Medulla oblongata (tissue), 1 donor: ENCODE measurements around the gene LANCL2.
"Not testable (repeated sequence)": the region's sequence is repeated elsewhere in the genome, so short reads cannot be mapped to it uniquely, and the experiment has no call there.

Experiments used
- DNase-seq: peaks from one replicate; pipeline ENCODE4 v3.0.0-alpha.2; 2015; ENCODE audit errors: extremely low spot score

LANCL2 gene

DNA sequence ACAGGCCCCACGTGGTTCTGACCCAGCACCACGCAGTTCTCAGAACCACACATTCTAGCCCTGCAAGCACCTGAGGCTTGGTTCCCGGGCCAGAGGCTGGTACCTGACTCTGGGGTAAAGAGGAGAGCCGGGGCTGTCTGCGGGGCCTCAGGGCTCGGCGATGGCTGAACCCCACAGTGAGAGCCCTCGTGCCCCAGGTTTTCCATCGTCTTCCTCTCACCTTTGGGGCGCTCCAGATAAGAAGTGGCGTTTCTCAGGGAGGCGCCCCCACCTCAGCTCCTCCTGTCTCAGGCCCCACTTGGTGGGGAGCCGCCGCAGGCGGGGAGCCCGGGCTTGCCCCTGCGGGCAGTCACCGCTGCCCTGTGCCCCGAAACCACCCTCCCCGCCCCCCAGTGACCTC is 2.2 kb upstream of the LANCL2 start:
- no peak for DNase-seq

DNA sequence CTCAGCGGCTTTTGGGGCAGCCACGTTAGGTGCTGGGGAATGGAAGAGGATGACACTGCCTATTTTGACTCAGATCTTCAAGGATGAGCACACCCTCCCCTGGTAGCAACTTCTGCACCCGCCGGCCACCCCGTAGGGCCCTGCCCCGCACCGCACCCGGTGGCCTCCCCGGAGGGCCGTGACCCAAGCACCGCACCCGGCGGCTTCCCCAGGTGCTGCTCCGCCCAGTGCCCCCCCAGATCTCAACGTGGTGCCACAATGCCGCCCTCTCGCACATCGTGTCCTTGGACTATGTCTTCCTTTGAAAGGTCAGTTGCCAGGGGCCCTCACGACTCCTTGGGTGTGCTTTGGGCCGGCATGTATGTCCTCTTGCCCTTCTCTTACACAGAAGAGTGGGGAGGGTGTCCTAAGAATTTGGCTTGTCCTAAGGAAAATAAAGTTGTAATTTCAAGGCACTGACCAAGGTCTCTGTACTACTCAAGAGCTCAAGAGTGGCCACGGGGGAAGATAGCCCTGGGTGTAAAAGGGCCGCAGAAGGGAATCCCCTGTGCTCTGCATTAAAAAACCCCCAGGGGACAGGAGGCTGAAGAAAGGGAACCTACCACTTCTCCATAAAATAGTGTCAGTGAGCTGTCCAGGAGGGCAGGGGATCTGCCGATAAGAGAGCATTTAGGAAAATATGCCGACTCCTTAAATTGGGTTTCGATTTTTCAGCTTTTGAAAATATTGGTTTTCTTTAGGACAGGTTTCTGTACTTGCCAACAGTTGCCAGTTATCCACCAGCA is 1.6 kb upstream of the LANCL2 start:
- DNase-seq = no peak

DNA sequence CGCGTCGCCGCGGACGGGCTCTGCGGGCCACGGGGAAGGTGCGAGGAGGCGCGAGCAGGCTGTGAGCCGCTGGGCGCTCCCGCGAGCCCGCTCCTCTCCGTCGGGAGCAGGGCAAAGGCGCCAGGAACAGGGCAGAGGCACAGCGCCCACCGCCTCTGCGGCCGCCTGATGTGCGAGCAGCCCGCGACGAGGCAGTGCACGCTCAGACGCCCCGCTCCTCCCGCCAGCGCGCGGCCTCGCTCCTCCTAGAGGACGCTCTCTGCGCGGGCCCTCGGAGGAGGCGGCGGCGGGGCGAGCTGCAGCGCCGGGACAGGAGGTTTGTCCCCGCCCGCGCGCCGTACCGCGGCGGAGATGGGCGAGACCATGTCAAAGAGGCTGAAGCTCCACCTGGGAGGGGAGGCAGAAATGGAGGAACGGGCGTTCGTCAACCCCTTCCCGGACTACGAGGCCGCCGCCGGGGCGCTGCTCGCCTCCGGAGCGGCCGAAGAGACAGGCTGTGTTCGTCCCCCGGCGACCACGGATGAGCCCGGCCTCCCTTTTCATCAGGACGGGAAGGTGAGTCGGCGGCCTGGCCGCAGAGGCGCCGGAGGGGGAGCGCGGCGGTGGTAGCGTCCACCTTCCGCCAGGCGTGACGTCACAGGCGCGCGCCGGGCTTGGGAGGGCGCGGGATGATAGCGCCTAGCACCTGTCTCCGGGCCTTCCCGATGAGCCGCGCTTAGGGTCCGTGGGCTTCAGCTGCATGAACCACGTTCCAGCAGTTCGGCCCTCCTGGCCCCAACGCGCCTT is 731 bp downstream of the LANCL2 start:
- DNase-seq = peak; percentile 95

DNA sequence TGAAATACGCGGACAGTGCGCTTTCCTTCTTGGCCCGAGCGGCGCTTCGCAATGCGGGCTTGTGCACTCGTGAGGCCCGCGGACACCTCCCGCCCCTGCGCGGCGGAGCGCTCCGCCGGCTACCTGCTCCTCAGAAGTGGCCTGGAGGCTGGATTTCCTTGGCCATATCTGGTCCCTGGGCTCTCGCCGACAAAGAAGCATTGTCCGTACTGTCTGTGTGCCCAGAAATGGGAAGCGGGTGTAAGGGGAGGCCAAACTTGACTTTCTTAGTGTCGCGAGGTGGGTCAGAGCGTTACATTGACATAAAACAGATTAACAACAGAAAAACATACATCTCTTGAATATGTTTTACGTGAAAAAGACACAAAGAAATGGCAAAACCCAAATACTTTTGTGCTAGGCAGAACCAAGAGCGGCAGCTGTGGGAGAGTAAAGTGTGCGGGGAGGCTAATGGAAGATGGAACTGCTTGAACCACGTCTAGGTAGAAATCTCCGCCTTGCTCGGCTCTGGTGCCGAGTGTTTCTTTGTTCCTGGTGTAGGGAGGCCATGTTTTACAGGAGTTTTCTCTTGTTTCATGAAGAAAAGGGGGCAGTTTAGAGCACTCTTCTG is 1.4 kb downstream of the LANCL2 start:
- DNase-seq = peak; percentile 39

DNA sequence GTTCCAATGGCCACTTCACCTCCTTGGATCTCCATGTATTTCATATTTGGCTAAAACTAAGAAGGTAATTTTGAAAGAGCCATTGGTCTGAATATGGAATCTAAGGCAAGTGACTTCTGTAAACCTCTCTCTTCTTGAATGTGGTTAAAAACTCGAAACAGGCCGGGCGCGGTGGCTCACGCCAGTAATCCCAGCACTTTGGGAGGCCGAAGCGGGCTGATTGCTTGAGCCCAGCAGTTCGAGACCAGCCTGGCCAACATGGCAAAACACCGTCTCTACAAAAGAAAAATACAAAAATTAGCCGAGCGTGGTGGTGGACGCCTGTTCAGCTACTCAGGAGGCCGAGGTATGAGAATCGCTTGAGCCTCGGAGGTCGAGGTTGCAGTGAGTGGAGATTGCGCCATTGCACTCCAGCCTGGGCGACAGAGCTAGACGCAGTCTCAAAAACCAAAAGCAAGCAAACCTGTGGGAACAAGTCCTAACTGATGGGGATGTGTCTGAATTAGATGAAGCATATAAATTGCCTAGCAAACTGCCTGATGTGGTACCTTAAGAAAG is 2.2 kb downstream of the LANCL2 start:
- no peak for DNase-seq

DNA sequence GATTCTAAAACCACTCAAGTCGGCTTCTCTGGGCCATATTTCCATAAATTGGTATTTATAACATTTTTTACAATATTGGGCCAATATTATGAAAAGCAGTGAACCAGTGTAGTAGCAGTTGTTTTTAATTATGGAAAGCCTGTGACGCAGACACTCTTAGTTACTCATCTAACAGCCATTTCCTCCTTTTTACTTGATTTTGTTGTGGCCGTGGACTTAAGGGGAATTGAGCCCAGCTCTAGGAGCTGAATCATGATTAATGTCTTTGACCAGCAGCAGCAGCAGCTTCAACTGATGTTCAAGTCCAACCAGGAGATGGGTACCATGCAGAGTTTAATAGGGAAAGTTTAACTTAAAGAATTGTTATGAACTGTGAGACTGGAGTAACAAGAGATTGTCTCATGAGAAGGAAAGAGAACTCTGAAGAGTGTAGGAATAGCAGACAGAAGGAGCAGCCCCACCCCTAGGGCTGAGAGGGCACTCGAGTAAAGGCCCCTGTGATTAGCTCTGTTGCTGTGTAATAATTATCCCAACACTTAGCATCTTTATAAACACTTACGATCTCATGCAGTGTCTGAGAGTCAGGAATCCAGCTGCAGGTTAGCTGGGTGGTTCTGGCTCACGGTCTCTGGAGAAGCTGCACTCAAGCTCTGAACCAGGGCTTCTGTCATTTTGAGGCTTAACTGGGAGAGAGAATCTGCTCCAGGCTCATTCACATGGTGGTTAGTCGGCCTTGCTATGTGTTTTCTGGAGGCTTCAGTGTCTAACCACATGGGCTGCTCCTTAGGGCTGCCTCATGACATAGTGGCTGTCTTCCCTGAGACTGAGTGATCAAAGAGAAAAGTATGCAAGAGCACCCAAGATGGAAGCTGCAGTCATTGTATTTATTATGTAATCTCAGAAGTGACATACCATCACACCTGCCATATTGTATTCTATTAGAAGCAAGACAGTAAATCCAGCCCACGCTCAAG is 4.6 kb downstream of the LANCL2 start:
- no peak for DNase-seq

DNA sequence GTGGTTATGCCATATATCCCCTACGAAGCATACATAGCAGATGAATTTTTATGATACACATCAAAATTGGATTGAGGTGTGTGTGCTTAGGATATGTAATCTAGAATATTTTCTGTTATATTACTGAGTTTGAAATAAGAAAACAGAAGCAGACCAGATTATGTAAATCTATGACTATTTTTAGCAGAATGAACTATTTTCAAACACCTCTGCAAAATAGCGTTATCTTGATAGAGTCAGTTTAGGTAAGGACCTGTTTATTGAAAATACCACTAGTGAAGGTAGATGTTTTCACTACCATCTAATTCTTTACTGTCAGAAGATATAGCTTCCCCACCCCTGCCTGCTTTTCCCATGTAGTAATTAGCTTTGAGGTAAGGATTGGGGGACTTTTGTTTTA is 9.1 kb downstream of the LANCL2 start:
- DNase-seq = no peak

DNA sequence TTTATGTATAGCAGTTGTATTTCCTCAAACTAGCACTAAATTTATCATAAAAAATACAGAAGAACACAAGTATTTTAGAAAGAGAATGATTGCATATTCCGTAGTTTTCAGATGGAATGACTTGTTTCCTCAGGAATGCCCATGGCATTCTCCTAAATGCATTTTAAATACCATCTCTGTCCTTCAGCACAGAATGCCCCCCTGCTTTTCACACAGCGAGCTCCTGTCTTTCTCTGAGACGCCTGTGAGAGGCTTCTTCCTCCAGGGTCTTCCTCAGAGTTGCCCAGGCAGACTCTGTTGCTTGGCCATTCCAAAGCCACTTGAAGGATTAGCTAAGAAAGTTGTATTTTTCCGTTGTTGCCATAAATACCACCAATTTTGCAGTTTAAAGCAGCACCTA is 10.1 kb downstream of the LANCL2 start:
- DNase-seq = no peak

DNA sequence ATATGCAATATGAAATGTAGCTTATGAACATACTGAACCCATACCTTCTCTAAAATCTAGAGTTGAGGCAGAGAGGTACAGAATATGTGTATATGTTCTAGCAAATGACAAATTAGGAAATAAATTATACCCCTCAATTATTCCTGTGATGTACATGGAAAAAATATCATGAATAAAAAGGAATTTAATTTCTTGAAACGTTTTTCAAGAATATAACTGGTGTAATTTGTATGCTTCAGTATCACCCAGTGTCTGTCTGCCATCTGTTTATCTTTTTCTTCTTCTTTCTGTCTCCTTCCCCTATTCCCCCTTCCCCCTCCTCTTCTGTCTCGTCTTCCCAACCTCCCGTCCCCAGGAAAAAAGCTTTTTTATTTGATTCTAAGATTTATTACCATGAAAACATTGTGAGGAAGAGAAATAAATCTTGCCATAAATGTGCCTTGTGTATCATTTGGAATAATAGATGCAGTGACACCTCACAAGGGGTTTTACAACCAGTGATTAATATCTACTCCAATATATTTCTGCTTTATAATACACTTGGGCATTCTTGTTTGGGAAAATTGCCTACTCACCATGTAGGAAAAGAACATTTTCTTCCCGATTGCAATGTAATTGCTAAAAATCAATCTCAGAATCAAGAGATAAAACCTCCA is 12.2 kb downstream of the LANCL2 start:
- no peak for DNase-seq

DNA sequence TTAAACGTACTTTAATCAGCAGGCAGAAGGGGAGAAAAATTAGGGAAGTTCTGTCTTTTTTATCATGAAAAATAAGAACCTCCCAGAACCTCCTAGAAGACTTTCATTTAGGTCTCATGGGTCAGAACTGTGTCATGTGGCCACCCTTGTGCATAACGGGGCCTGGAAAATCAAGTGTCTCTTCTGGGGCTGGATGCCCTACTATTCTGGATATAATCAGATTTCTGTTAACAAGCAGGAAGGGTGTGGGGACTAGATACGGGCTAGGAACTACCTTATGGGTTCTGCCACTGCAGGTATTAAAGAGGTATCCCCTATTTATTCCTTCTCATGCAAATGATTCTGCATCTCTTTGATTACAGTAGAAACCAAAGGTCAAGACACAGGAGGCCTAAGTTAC is 14.1 kb downstream of the LANCL2 start:
- no peak for DNase-seq

DNA sequence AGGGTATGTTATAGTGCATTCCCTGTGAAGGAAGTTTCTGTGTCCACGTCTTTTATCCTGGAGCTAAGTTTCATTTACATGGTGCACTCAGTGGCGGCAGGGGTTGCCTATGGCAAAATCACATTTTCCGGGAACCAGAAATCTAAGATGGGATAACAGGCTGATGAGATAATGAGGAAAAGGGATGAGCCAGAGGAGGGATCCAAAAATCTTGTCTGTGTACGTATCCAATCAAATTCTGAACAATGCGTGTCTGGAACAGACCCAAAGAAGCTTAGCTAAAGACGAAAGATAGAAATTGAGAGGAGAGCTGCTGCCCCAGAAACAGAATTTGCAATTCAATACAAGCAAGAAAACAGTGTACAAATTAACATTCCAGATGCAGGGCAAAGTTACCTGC is 16.1 kb downstream of the LANCL2 start:
- peak; percentile 33 for DNase-seq

DNA sequence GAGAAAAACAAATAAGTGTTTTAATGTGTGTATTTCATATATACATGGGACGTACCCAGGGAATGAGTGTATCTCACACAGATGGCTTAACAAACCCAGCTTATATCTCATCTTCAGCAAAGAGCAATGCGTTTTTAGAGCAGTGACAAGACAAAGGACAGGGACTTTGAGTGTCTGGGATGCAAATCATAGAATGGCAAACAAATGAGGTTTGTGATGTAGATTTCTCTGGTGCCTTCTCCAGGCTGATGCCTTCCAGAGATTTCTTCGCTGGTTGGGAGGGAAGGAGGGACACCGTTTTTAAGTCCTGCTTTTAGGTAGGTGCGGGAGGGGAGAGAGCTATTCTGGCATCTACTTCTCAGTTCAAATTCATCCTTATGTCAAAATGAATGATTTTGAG is 16.6 kb downstream of the LANCL2 start:
- peak; percentile 74 for DNase-seq

DNA sequence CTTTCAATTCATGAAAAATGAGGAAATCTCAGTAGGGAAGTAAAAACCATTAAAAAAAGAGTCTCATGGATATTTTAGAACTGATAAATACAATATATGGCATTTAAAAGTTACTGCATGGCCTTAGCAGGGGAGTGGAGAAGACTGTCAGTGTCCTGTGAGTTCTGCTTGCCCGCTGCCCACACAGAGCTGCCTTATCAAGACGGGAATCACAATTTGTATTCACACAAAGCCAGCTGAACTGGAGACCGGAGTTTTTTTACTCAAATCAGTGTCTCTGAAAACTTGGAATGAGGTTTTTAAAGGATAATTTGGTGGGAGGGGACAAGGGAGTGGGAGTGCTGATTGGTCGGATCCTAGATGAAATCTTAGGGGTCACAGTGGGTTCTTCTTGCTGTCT is 17.1 kb downstream of the LANCL2 start:
- peak; percentile 40 for DNase-seq

DNA sequence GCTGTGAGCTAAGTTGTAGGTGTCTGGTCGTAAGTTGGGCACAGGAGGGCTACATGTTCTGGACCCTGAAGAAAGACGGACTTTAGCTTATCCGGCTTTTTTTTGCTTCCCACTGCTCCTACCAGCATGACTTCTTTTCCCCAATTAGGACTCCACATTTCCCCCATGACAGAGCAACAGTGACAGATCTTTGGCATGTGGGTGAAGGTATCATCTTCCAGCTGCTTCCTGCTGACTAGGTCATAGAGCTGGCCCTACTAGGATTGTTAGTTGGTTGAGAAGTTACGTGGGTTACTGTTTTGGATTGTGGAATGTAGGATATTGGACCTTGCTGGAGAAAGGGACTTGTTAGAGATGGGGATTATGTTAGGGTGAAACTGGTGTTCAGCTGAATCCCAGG is 21.4 kb downstream of the LANCL2 start:
- DNase-seq = no peak

DNA sequence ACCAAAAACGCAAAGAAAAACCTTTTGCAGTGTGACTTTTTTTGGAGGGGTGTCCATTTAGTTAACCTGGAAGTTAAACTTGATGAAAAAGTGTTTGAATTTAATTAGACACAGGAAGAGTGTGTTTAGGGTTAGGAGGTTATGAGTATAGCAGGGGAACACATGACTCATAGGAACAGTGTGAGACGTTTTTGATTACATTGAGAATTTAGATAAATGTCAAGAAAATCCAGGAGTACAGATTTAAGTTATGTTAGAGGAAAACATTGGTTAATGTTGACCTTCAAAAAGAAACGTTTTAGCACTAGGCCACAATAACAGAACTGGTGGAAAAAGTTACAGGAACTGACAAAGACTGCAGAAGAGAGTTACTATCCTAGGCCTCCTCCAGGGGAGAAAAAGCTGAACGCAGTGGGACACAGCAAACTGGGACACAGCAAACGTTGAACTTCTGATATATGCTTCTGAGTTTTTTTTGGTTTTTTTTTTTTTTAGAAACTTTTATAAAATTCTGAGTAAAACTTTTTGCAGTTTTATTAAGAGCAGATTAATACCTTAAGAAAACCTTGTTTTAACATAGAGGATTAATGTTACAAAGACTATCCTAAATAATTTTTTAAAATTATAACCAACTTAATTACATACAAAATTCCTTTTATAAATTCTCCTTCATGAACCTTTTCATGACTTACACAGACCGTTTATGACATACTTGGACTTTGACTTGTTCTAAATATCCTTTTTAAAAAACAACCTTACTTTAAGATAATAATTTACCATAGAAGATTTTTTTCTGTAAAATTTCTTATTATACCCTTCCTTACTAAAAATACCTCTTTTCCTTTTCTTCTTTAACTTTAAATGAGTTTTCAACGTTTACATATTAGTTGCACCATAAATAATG is 22.2 kb downstream of the LANCL2 start:
- DNase-seq = no peak

DNA sequence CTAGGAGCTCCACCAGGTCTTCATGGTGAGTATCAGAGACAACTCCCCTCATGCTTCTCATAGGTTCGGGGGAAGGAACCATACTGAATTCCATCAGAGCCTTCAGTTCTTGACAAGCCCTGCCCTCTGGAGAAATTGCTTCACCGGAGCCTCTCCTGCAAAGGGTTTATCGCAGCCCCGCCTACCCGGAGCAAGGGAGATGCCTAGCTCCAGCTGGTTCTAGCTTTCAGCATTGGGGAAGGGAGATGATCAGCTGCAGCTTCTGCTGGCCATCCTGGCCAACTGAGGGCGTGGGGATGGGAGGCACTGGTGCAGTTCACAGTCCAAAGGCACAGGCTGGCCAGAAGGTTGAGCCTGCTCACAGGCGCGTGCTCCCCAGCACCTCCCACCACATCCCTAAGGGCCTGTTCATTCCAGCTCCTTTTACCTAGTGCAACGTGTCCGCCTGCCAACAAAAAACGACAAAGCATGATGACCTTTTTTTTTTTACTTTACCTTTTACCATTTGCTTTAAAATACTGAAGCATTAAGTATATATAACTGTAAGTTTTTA is 31.2 kb downstream of the LANCL2 start:
- DNase-seq = no peak

DNA sequence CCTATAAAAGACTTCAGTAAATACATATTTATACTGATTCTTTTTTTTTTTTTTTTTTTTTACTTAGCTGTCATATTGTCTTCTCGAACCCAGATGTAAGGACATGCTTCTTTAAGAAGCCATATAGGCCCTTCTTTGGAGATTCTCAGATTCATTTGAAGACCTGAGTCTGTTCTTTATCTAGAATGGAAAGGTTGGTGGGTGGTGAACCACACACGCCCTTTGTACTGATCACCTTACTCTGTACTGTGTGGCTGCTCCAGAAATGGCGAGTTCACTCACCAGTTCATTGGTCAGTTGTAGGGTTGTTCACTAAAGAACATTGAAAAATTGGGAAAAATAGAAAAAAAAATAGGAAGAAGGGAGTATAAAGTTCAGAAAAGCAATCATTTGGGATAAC is 32.5 kb downstream of the LANCL2 start:
- DNase-seq = no peak

DNA sequence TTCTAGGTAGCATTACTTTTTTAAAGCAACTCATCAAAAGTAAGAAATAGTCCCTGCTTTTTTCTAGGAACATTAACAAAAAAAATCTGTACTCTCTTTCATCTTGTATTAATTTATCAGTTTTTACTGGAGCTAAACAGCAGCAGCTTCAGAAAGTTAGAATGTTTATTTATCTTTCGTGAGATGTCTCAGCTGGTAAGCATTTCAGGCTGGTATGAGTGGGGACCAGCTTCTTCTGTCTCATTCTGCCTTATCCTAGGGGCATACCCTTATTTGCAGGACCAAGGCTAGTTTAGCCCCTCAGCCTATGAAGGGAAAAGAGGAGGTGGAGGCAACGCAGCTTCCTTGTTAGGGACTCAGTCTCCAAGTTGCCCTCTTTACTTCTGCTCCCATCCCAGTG is 35.1 kb downstream of the LANCL2 start:
- DNase-seq = no peak

DNA sequence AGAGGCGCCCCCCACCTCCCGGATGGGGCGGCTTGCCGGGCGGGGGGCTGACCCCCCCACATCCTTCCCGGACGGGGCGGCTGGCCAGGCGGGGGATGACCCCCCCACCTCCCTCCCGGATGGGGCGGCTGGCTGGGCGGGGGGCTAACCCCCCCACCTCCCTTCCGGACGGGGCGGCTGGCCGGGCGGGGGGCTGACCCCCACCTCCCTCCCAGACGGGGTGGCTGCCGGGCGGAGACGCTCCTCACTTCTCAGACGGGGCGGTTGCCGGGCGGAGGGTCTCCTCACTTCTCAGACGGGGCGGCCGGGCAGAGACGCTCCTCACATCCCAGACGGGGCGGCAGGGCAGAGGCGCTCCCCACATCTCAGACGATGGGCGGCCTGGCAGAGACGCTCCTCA is 37.4 kb downstream of the LANCL2 start:
- DNase-seq = not testable (repeated sequence)
